Vagina (tissue), 2 donors: ENCODE results near the gene HINT3. TPM values are rescaled to one million over a fixed set of nuclear protein-coding genes. Genes with fewer than 3 reads are reported as not detected.

Source experiments
- DNase-seq, 2 donors: peaks; one replicate each; pipeline ENCODE4 v3.0.0-alpha.2; 2017; ENCODE audit errors: extremely low spot score in 2 of 2
- H3K27ac ChIP-seq: fragments of 200-600 bp; sonication (generic); one replicate; pipeline ENCODE4 v1.5.1; 2019
- H3K27me3 ChIP-seq: fragments of 200-600 bp; sonication (generic); one replicate; pipeline ENCODE4 v1.5.1; 2019
- H3K36me3 ChIP-seq, 2 donors: fragments of 200-600 bp; sonication (generic); one replicate each; pipeline ENCODE4 v1.5.1; 2017 to 2019
- H3K4me1 ChIP-seq: fragments of 200-600 bp; sonication (generic); one replicate; pipeline ENCODE4 v1.5.1; 2019
- H3K4me3 ChIP-seq, 2 donors: fragments of 200-600 bp; sonication (generic); 1 replicate in 1 of 2; 2 replicates in 1 of 2; pipeline ENCODE4 v1.5.1; 2016 to 2019
- H3K9me3 ChIP-seq: fragments of 200-600 bp; sonication (generic); one replicate; pipeline ENCODE4 v1.5.1; 2019
- CTCF ChIP-seq, 3 experiments: fragments of 450-650 bp in 2 of 3; fragments of 200-600 bp in 1 of 3; sonication (generic) in 1 of 3; IDR thresholded peaks; one replicate each; pipeline ENCODE4 v1.5.1; 2017 to 2019; ENCODE audit warnings: antibody characterized with exemption in 3 of 3, mild to moderate bottlenecking in 2 of 3, moderate library complexity in 2 of 3
- POLR2A ChIP-seq, 2 donors: fragments of 450-650 bp; IDR thresholded peaks; one replicate each; pipeline ENCODE4 v1.6.1; 2017; ENCODE audit warnings: antibody characterized with exemption in 2 of 2, mild to moderate bottlenecking in 2 of 2, moderate library complexity in 2 of 2
- POLR2AphosphoS5 ChIP-seq, 2 donors: sonication (generic); formaldehyde crosslinking; IDR thresholded peaks; one replicate each; pipeline ENCODE4 v1.9.0; 2017; ENCODE audit warnings: antibody characterized with exemption in 2 of 2, mild to moderate bottlenecking in 2 of 2, low read depth in 1 of 2; ENCODE audit not compliant: insufficient read depth in 1 of 2
- intact Hi-C: fragments of 100-400 bp; cut with DNase I; formaldehyde crosslinking; loops from one replicate; pipeline ENCODE4 v1.15.1; 2023
- total RNA-seq: library from RNA; depleted of rRNA; stranded (reverse); fragments of >200 nt; gene quantifications from one replicate; pipeline ENCODE4 v1.2.3, GENCODE V29; 2016

Gene HINT3
- total RNA-seq, 1 donor from 2014 or later, result 18.4 TPM

DNA sequence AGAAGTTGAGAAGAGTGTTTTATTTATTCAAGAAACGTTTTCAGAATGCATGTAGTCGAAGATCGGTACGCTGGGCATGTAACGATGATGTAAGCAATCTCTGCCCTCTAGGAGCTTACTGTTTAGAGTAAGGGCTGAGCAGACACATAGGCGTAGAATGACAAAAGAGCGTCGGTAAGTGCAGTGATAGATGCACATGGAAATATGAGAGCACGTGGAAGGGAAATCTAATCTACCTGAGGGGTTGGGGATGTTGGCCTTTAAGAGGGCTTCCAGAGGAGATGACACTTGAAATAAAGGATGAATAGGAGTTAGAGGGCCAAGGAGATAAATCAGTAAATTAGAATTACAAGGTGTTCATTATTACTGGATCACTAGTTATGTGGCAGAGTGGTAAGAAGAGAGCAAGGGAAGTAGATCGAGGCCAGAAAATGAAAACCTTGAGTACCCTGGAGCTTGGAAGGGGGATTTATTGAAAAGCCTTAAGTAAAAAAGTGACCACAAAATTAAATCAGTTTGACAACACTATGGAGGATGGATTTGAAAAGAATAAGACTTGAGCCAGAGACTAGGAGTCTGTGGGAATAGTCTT is 30.6 kb downstream of the HINT3 start:
- Histone ChIP-seq H3K27me3 (no peaks in the 10 kb centered on the region), H3K36me3 (no peaks in the 10 kb centered on the region), H3K4me3 (peak overlapping the region; percentile 72 to 82), H3K4me1 (peaks cover 25% of the 10 kb centered on the region), H3K27ac (peak overlapping the region; percentile 80), H3K9me3 (no peaks in the 10 kb centered on the region)
- TF ChIP-seq CTCF (IDR thresholded peaks at IDR 0.05), result no peak
- TF ChIP-seq POLR2A (IDR thresholded peaks at IDR 0.05), result no peak
- no peak for TF ChIP-seq POLR2AphosphoS5 (IDR thresholded peaks at IDR 0.05; ENCODE audit: insufficient read depth in 1 of 2, low read depth in 1 of 2)
- no peak for DNase-seq
- intact Hi-C loops, result no loop called here

- Histone ChIP-seq H3K4me1 (peaks cover 25% of the 10 kb centered on the region), H3K36me3 (no peaks in the 10 kb centered on the region), H3K27ac (no peak overlapping the region), H3K4me3 (no peak overlapping the region), H3K9me3 (no peaks in the 10 kb centered on the region), H3K27me3 (no peaks in the 10 kb centered on the region)
- intact Hi-C loops, result no loop called here
- TF ChIP-seq POLR2A (IDR thresholded peaks at IDR 0.05), result no peak
- no peak for TF ChIP-seq POLR2AphosphoS5 (IDR thresholded peaks at IDR 0.05; ENCODE audit: insufficient read depth in 1 of 2, low read depth in 1 of 2)
- no peak for TF ChIP-seq CTCF (IDR thresholded peaks at IDR 0.05)
- no peak for DNase-seq
Measured at GRCh38 chr6:125988280-125988679, 31.7 kb downstream of the HINT3 start.

GRCh38 chr6:125989631-125990030 is 33.1 kb downstream of the HINT3 start:
- H3K4me3 ChIP-seq, result no peak overlapping the region
- H3K27ac ChIP-seq, result no peak overlapping the region
- H3K4me1 ChIP-seq, result peaks cover 25% of the 10 kb centered on the region
- H3K27me3 ChIP-seq, result no peaks in the 10 kb centered on the region
- no peaks in the 10 kb centered on the region for H3K9me3 ChIP-seq
- no peak for DNase-seq
- TF ChIP-seq CTCF (IDR thresholded peaks at IDR 0.05) (no peak), POLR2A (IDR thresholded peaks at IDR 0.05) (no peak), POLR2AphosphoS5 (IDR thresholded peaks at IDR 0.05; ENCODE audit: insufficient read depth in 1 of 2, low read depth in 1 of 2) (no peak)
- no peaks in the 10 kb centered on the region for H3K36me3 ChIP-seq
- intact Hi-C loops, result no loop called here

- Histone ChIP-seq H3K36me3 (no peaks in the 10 kb centered on the region), H3K27me3 (no peaks in the 10 kb centered on the region), H3K9me3 (no peaks in the 10 kb centered on the region), H3K4me3 (no peak overlapping the region), H3K4me1 (peaks cover 17% of the 10 kb centered on the region), H3K27ac (no peak overlapping the region)
- TF ChIP-seq POLR2A (IDR thresholded peaks at IDR 0.05), result no peak
- TF ChIP-seq POLR2AphosphoS5 (IDR thresholded peaks at IDR 0.05; ENCODE audit: insufficient read depth in 1 of 2, low read depth in 1 of 2), result no peak
- TF ChIP-seq CTCF (IDR thresholded peaks at IDR 0.05), result no peak
- intact Hi-C loops, result no loop called here
- DNase-seq, result no peak
Measured at GRCh38 chr6:125991653-125992052, 35.1 kb downstream of the HINT3 start.

DNA sequence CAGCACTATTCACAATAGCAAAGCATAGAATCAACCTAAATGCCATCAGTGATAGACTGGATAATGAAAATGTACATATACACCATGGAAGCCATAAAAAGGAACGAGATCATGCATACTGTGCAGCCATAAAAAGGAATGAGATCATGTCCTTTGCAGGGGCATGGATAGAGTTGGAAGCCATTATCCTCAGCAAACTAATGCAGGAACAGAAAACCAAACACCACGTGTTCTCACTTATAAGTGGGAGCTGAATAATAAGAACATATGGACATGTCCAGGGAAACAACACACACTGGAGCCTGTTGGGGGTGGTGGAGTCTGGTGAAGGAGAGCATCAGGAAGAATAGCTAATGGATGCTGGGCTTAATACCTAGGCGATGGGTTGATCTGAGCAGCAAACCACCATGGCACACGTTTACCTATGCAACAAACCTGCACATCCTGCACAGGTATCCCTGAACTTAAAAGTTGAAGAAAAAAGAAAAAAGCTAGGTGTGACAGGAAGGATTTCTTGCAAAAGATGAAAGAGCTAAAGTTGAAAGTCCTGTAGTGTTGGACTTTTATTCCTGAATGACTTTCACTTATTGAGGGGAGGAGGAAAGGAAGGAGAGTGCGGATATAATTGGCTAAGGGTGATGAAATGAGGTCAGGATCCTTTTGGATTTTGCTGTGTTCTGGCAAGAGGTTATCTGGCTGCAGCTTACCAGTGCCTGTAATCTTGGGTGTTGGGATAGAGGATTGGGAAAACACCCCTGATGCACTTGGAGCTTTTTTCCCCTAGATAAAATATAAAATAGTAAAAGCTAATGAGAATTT is 38.3 kb downstream of the HINT3 start:
- no peak overlapping the region for H3K4me3 ChIP-seq
- no peak for DNase-seq
- intact Hi-C loops, result no loop called here
- H3K4me1 ChIP-seq, result peaks cover 7% of the 10 kb centered on the region
- TF ChIP-seq CTCF (IDR thresholded peaks at IDR 0.05) (no peak), POLR2AphosphoS5 (IDR thresholded peaks at IDR 0.05; ENCODE audit: insufficient read depth in 1 of 2, low read depth in 1 of 2) (no peak), POLR2A (IDR thresholded peaks at IDR 0.05) (no peak)
- H3K27me3 ChIP-seq, result no peaks in the 10 kb centered on the region
- no peak overlapping the region for H3K27ac ChIP-seq
- H3K9me3 ChIP-seq, result no peaks in the 10 kb centered on the region
- H3K36me3 ChIP-seq, result peaks cover 0 to 12% of the 10 kb centered on the region in 2 donors
